Activated T-cell treated with anti-CD3 and anti-CD28 coated beads for 24 hours (primary cell): Measurements from ENCODE around the gene RRAS.
"Not testable (repeated sequence)": the region's sequence is repeated elsewhere in the genome, so short reads cannot be mapped to it uniquely, and the experiment has no call there.

Experiments
- DNase-seq: peaks from one replicate; pipeline ENCODE4 v3.0.0-alpha.2; 2020; ENCODE audit warnings: low read depth

RRAS gene

GRCh38 chr19:49631014-49631588, 8.8 kb downstream of the RRAS start:
- DNase-seq = no peak

- DNase-seq = no peak
These were observed 10.3 kb downstream of the RRAS start for GRCh38 chr19:49629659-49630058.

GRCh38 chr19:49626226-49626625, 13.7 kb downstream of the RRAS start:
- no peak for DNase-seq

DNA sequence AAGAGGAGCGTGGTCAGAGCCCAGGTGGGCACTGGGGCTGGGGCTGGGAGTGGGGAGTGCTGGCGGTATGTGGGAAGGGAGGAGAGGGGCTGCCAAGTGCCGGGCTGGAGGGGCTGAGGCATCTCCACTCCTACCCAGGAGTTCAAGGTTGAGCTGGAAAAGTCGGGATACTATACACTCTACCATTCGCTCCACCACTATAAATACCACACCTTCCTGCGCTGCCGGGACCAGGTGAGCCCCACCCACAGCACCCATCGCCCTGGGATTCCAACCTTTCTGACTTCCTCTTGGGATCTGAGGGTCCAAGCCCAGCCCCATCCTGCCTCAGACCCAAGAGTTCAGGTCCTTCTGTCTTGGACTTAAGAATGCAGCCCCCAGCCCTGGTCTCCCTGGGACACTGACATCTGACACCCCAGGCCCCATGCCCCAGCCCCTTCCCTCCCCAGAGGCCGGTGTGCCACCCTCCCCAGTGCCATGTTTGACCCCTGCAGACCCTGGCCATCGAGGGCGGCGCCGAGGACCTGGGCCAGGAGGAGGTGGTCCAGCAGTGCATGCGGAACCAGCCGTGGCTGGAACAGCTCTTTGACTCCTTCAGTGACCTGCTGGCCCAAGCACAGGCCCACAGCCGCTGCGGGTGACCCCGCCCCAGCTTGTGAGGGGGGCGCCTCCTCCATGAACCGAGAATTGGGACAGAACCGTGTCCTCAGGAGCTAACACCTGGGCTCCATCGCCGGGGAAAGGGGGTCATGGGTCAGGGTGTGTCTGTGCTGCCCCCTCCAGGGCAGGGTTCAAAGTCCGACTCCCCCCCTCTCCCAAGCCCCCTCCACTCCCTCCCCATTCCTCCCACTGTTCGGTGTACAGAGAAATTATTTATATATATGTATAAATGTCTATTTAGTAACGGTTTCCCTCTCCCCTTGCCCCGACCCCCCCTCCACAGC, 14.7 kb downstream of the RRAS start:
- DNase-seq = no peak

GRCh38 chr19:49617860-49618259, 22.1 kb downstream of the RRAS start:
- not testable (repeated sequence) for DNase-seq

DNA sequence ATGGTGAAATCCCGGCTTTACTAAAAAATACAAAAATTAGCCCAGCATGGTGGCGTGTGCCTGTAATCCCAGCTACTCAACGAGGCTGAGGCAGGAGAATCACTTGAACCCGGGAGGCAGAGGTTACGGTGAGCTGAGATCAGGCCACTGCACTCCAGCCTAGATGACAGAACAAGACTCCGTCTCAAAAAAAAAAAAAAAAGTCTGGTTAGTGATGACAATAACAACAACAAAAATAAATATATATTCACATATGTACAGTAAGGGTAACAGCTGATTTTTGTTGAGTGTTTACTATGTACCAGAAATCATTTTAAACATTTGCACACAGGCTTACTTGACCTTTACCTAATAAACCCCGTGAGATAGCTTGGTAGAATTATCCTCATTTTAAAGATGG, 23.0 kb downstream of the RRAS start:
- DNase-seq = no peak

DNA sequence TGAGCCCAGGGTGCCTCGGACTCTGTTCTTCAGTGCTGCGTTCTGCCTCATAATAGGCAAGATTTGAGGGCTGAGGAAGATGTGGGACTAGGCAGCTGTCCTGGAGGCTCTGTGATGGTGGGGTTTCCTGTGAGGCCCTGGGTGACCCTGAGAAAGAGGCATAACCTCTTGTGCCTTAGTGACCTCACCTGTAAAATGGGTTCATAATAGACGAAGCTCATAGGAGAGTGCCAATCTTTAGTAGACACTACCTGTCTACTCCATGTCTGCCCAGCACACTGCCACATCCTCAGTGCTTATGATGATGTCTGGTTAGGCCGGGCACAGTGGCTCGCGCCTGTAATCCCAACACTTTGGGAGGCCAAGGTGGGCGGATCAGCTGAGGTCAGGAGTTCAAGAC, 23.4 kb downstream of the RRAS start:
- DNase-seq = no peak

DNA sequence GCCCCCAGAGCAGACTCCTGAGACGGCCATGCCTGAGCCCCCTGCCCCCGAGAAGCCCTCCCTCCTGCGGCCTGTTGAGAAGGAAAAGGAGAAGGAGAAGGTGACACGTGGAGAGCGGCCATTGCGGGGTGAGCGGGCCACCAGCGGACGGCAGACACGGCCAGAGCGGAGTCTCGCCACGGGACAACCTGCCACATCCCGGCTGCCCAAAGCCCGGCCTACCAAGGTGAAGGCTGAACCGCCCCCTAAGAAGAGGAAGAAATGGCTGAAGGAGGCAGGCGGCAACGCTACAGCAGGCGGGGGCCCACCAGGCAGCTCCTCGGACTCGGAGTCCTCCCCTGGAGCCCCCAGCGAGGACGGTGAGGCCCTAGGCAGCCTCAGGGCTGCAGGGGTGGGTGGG, 24.1 kb downstream of the RRAS start:
- no peak for DNase-seq

DNA sequence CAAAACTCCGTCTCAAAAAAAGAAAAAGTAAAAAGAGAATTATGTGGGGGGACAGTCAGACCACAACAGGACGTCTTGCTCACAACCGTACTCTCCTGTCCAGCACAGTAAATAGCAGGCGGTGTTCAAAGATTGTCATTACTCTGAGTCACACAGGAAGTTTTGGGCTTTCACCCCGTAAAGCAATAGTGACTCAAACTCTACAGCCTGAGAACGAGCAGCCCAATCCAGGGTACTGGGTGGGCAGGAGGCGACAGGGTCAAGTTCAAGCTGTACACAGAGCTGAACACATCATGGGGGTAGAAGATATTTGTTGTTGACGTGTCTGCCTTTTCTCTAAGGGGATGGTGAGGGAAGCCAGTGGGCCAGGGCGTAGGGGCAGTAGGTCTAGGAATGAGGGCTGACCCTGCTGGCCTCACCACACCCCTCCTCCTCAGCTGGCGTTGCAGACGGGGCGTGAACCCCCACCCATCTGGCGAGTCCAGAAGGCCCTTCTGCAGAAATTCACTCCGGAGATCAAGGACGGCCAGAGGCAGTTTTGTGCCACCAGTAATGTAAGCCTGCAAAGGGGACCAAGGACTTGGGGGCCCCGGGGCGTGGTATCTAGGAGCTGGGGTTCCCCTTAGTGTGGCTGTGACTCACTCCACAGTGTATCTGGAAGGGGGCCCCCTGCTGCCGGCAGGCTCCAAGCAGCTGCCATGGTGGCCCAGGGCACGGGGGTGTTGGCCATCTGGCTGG, 25.7 kb downstream of the RRAS start:
- no peak for DNase-seq

GRCh38 chr19:49613374-49613773, 26.6 kb downstream of the RRAS start:
- no peak for DNase-seq

GRCh38 chr19:49609499-49610092, 30.3 kb downstream of the RRAS start:
- no peak for DNase-seq

DNA sequence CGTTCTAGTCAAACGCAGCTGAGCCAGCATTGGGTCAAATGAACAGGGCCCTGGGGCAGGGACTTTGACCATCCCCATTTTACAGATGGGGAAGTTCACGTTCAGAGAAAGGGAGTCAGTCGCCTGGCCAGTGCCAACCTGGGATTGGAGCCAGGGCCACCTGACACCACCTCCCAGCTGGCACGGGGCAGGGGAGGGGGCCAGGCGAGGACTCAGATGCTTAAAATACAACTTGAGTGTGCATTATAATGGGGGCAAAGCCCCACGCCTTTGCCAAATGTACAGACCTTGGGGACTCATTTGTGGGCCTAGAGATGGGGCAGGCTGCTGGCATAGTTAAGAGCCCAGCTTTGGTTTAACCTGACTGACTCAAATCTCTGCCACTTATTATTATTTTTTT, 34.3 kb downstream of the RRAS start:
- DNase-seq = no peak

GRCh38 chr19:49602806-49603205, 37.1 kb downstream of the RRAS start:
- DNase-seq = no peak

GRCh38 chr19:49601482-49602038, 38.4 kb downstream of the RRAS start:
- no peak for DNase-seq

GRCh38 chr19:49599378-49600295, 40.3 kb downstream of the RRAS start:
- no peak for DNase-seq

GRCh38 chr19:49597703-49597974, 42.3 kb downstream of the RRAS start:
- no peak for DNase-seq

GRCh38 chr19:49596954-49597702, 42.8 kb downstream of the RRAS start:
- DNase-seq = no peak

DNA sequence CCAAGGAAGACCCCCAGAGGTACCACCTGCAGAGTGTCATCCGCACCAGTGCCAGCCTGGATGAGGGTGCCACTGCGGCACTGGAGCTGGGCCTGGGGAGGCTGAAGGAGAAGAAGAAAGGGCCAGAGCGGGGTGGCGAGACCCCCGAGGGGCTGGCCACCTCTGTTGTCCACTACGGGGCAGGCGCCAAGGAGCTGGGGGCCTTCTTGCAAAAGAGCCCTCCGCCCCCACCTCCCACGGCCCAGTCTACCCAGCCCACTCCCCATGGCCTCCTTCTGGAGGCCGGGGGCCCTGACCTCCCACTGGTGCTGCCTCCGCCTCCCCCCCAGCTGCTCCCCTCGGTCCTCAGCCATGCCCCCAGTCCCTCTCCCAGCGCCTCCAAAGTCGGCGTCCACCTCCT, 43.5 kb downstream of the RRAS start:
- DNase-seq = no peak

DNA sequence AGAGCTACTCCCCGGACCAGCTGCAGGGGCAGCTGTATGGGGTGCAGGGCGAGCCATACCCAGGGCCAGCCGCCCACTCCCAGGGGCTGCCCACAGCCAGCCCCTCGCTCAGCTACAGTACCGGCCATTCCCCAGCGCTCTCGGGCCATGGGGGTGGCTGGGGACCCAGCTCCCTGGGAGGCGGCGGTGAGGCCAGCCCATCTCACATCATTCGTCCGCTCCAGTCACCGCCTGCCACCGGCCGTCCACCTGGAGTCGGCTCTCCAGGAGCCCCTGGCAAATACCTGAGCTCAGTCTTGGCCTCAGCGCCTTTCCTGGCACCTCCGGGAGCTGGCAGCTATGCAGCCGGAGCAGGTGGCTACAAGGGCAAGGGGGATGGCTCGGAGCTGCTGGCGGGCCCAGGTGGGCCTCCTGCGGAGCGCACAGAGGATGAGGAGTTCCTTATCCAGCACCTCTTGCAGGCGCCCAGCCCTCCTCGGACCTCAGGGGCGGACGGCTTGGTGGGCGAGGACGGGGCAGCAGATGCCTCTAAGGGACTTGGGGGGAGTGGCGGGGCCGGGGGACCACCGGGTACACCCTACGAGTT, 44.0 kb downstream of the RRAS start:
- no peak for DNase-seq
